ENCODE results near the gene CFD.

DNA sequence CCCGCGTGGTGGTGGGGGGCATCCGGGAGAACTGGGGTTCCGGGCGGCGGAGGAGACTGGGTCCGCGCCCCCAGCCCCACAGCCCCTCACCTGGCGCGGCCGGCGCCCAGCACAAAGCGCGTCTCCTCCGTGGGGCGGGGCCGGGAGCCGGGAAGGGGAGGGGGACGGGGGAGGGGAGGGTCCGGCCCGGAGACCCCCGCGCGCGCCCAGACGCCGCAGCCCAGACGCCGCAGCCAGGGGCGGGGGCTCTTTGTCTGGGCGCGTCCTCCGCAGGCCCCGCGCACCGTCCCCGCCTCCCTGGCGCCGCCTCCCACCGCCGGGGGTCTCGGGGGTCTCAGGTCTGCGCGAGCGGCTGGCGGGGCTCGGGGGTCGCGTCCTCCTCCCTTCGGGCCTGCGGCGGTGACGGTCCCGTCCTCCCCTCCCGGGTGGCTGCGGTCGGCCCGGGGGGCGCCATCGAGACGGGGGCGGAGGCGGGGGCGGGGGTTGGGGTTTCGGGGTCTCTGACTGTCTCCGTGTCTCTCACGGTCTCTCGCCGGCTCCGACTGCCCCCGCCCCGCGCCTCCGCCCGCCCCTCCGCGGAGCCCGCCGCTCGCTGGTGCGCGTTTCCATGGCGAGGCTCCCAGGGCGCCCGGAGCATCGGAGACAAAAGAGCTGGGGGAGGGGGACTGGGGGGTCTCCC, 37.5 kb upstream of the CFD start, which contains the start of gene PLPPR3:
- TF ChIP-seq, protein P1, sequence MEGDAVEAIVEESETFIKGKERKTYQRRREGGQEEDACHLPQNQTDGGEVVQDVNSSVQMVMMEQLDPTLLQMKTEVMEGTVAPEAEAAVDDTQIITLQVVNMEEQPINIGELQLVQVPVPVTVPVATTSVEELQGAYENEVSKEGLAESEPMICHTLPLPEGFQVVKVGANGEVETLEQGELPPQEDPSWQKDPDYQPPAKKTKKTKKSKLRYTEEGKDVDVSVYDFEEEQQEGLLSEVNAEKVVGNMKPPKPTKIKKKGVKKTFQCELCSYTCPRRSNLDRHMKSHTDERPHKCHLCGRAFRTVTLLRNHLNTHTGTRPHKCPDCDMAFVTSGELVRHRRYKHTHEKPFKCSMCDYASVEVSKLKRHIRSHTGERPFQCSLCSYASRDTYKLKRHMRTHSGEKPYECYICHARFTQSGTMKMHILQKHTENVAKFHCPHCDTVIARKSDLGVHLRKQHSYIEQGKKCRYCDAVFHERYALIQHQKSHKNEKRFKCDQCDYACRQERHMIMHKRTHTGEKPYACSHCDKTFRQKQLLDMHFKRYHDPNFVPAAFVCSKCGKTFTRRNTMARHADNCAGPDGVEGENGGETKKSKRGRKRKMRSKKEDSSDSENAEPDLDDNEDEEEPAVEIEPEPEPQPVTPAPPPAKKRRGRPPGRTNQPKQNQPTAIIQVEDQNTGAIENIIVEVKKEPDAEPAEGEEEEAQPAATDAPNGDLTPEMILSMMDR (IDR thresholded peaks at IDR 0.05) = no peak
- TF ChIP-seq POLR2AphosphoS5 (IDR thresholded peaks at IDR 0.05) = no peak
